HG03521 (cell line): ENCODE measurements around the gene RNF125.
"Not testable (repeated sequence)": the region's sequence is repeated elsewhere in the genome, so short reads cannot be mapped to it uniquely, and the experiment has no call there.

ENCODE experiments used
- ATAC-seq: cut with Tn5 transposase; IDR thresholded peaks from one replicate; pipeline ENCODE4 v1.9.1; 2021; ENCODE audit warnings: mild to moderate bottlenecking, moderate library complexity; ENCODE audit not compliant: unreplicated experiment

RNF125 gene

GRCh38 chr18:32083781-32084180 is 65.2 kb downstream of the RNF125 start:
- no peak for ATAC-seq

- no peak for ATAC-seq
Measured at GRCh38 chr18:32086881-32087280, 68.3 kb downstream of the RNF125 start.

- ATAC-seq = not testable (repeated sequence)
Measured at GRCh38 chr18:32090831-32091230, 72.2 kb downstream of the RNF125 start.

- ATAC-seq = no peak
Measured at GRCh38 chr18:32091325-32091723, 72.7 kb downstream of the RNF125 start.

- ATAC-seq = peak; percentile 47
Measured at GRCh38 chr18:32091724-32092421, 73.2 kb downstream of the RNF125 start, which contains the start of gene RNF138. RNF138 (plus strand) TSS chr18:32091874; CDS start chr18:32092777, 903 bp downstream.

- ATAC-seq = peak; percentile 82
Measured at GRCh38 chr18:32092422-32093101, 73.9 kb downstream of the RNF125 start.

- ATAC-seq = peak; percentile 25
Measured at GRCh38 chr18:32093102-32093511, 74.5 kb downstream of the RNF125 start.

- no peak for ATAC-seq
Measured at GRCh38 chr18:32093523-32093922, 74.9 kb downstream of the RNF125 start.

- no peak for ATAC-seq
Measured at GRCh38 chr18:32095192-32095899, 76.7 kb downstream of the RNF125 start.

GRCh38 chr18:32095900-32096229 is 77.2 kb downstream of the RNF125 start:
- no peak for ATAC-seq

- ATAC-seq = no peak
Measured at GRCh38 chr18:32096946-32097345, 78.3 kb downstream of the RNF125 start.

- ATAC-seq = no peak
Measured at GRCh38 chr18:32104516-32104915, 85.9 kb downstream of the RNF125 start.

- ATAC-seq = no peak
Measured at GRCh38 chr18:32110005-32110404, 91.4 kb downstream of the RNF125 start.

GRCh38 chr18:32111706-32112105 is 93.1 kb downstream of the RNF125 start:
- ATAC-seq = no peak

- no peak for ATAC-seq
Measured at GRCh38 chr18:32112826-32113225, 94.2 kb downstream of the RNF125 start.

GRCh38 chr18:32114293-32114942 is 95.8 kb downstream of the RNF125 start:
- ATAC-seq = no peak

GRCh38 chr18:32122039-32122438 is 103.4 kb downstream of the RNF125 start:
- no peak for ATAC-seq
